Sigmoid colon (tissue), 7 donors: ENCODE results near the gene CFAP100. TPM values are rescaled to one million over a fixed set of nuclear protein-coding genes. Genes with fewer than 3 reads are reported as not detected.

Experiments
- DNase-seq: peaks from one replicate; pipeline ENCODE4 v3.0.0-alpha.2; 2019
- H3K27ac ChIP-seq, 4 donors: fragments of 200-600 bp; sonication (generic); one replicate each; pipeline ENCODE4 v1.5.1; 2016 to 2019; ENCODE audit warnings: mild to moderate bottlenecking in 1 of 4
- H3K27me3 ChIP-seq, 3 donors: fragments of 200-600 bp; sonication (generic); one replicate each; pipeline ENCODE4 v1.5.1; 2019; ENCODE audit warnings: mild to moderate bottlenecking in 1 of 3
- H3K36me3 ChIP-seq, 4 donors: fragments of 200-600 bp; sonication (generic); one replicate each; pipeline ENCODE4 v1.5.1; 2016 to 2019
- H3K4me1 ChIP-seq, 4 donors: fragments of 200-600 bp; sonication (generic); one replicate each; pipeline ENCODE4 v1.5.1; 2017 to 2019
- H3K4me3 ChIP-seq, 4 donors: fragments of 200-600 bp; sonication (generic); one replicate each; pipeline ENCODE4 v1.5.1; 2017 to 2019; ENCODE audit warnings: mild to moderate bottlenecking in 2 of 4, moderate library complexity in 1 of 4
- H3K9me3 ChIP-seq, 4 donors: fragments of 200-600 bp in 3 of 4; sonication (generic) in 3 of 4; one replicate each; pipeline versions ENCODE4 v1.5.1 to v1.6.1; 2013 to 2019
- CTCF ChIP-seq, 4 experiments: fragments of 450-650 bp in 3 of 4; fragments of 200-600 bp in 1 of 4; IDR thresholded peaks; one replicate each; pipeline ENCODE4 v1.5.1; 2016 to 2019; ENCODE audit warnings: antibody characterized with exemption in 4 of 4, mild to moderate bottlenecking in 3 of 4, moderate library complexity in 2 of 4
- EP300 ChIP-seq, 4 donors: sonication (generic); formaldehyde crosslinking; IDR thresholded peaks; one replicate each; pipeline ENCODE4 v1.6.1; 2017; ENCODE audit warnings: antibody characterized with exemption in 4 of 4
- POLR2A ChIP-seq, 2 donors: fragments of 450-650 bp; IDR thresholded peaks; one replicate each; pipeline ENCODE4 v1.6.1; 2016; ENCODE audit warnings: antibody characterized with exemption in 2 of 2, mild to moderate bottlenecking in 2 of 2, moderate library complexity in 2 of 2
- POLR2AphosphoS5 ChIP-seq, 4 donors: sonication (generic); formaldehyde crosslinking; IDR thresholded peaks; one replicate each; pipeline ENCODE4 v1.6.1; 2017; ENCODE audit warnings: antibody characterized with exemption in 4 of 4
- WGBS, 2 donors: extraction: QIAGEN DNeasy Blood & Tissue Kit; methylation state at CpG; one replicate each; pipeline ENCODE4 v1.1.7; 2013; 5-methylcytosine and 5-hydroxymethylcytosine counted together
- intact Hi-C: fragments of 100-400 bp; cut with DNase I; formaldehyde crosslinking; loops from one replicate; pipeline ENCODE4 v1.15.1; 2023
- polyA plus RNA-seq, 3 donors: library from polyadenylated mRNA; stranded (reverse); fragments of 200-250 nt; gene quantifications; one replicate each; pipeline ENCODE4 v1.2.3, GENCODE V29; 2013
- total RNA-seq, 4 donors: library from RNA; depleted of rRNA; stranded (reverse); fragments of >200 nt; gene quantifications; one replicate each; pipeline ENCODE4 v1.1.0, GENCODE V29; 2016
- donor health status: healthy with polysubstance abuse.
- donor health status: Bipolar disorder and iron deficiency.
- donor health status: healthy.

The CFAP100 gene
- total and polyA plus RNA-seq, 7 donors: not detected

- intact Hi-C loops: loop anchor here (1.0 to 2.0 kb wide), 3 partner anchors 32 to 89 kb away; no protein-coding TSS in a partner anchor
- Histone ChIP-seq H3K4me3 (peak overlapping the region; percentile 61 to 97 (median 84)), H3K27me3 (no peaks in the 10 kb centered on the region), H3K27ac (peak overlapping the region; percentile 91 to 96 (median 94)), H3K36me3 (peaks cover 7 to 15% (median 11%) of the 10 kb centered on the region in 4 donors), H3K4me1 (peaks cover 0 to 40% (median 35%) of the 10 kb centered on the region in 4 donors), H3K9me3 (peaks cover 0 to 3% (median 0%) of the 10 kb centered on the region in 4 donors)
- WGBS, 2 donors: 1 to 2% methylated on average over 100 of the region's 100 CpGs
- TF ChIP-seq CTCF (IDR thresholded peaks at IDR 0.05) (no peak), POLR2AphosphoS5 (IDR thresholded peaks at IDR 0.05) (no peak), POLR2A (IDR thresholded peaks at IDR 0.05) (no peak), EP300 (IDR thresholded peaks at IDR 0.05) (no peak)
- peak; percentile 82 for DNase-seq
Observed at GRCh38 chr3:126356373-126357264, 38.1 kb upstream of the CFAP100 start.

- 0 to 1% methylated on average over 86 of the region's 86 CpGs for WGBS, 2 donors
- peak within 1 kb of the TSS; percentile 91 to 96 (median 94) for H3K27ac ChIP-seq
- peaks cover 0 to 3% (median 0%) of the 10 kb centered on the region in 4 donors for H3K9me3 ChIP-seq
- peak in 1 of 4 donors; percentile 21 for TF ChIP-seq EP300 (IDR thresholded peaks at IDR 0.05)
- no peak for TF ChIP-seq CTCF (IDR thresholded peaks at IDR 0.05)
- peak; percentile 89 to 96 (median 92) for TF ChIP-seq POLR2AphosphoS5 (IDR thresholded peaks at IDR 0.05)
- peaks cover 0 to 6% (median 3%) of the 10 kb centered on the region in 4 donors for H3K36me3 ChIP-seq
- DNase-seq: peak; percentile 96
- peak within 1 kb of the TSS; percentile 61 to 97 (median 84) for H3K4me3 ChIP-seq
- H3K4me1 ChIP-seq: peaks cover 0 to 40% (median 35%) of the 10 kb centered on the region in 4 donors
- intact Hi-C loops: loop anchor here (1.0 to 2.0 kb wide), 2 partner anchors 31 to 70 kb away; no protein-coding TSS in a partner anchor
- H3K27me3 ChIP-seq: no peaks in the 10 kb centered on the region
Observed at GRCh38 chr3:126357295-126358037, 37.2 kb upstream of the CFAP100 start, which contains the start of gene KLF15. Gene KLF15 (minus strand): TSS chr3:126357408. CDS start chr3:126352922, 4,486 bp downstream.

GRCh38 chr3:126358038-126358815 lies 36.5 kb upstream of the CFAP100 start:
- H3K4me3 ChIP-seq: peak overlapping the region; percentile 39 to 97 (median 84)

More at GRCh38 chr3:126358038-126358815, 36.5 kb upstream of the CFAP100 start:
- no peaks in the 10 kb centered on the region for H3K27me3 ChIP-seq
- H3K9me3 ChIP-seq: peaks cover 0 to 3% (median 0%) of the 10 kb centered on the region in 4 donors
- no peaks in the 10 kb centered on the region for H3K36me3 ChIP-seq
- WGBS, 2 donors: 10 to 11% methylated on average over 11 of the region's 11 CpGs
- peak; percentile 81 for DNase-seq
- peaks cover 0 to 40% (median 33%) of the 10 kb centered on the region in 4 donors for H3K4me1 ChIP-seq
- H3K27ac ChIP-seq: peak overlapping the region; percentile 80 to 96 (median 91)
- intact Hi-C loops: no loop called here
- TF ChIP-seq EP300 (IDR thresholded peaks at IDR 0.05): no peak
- no peak for TF ChIP-seq POLR2A (IDR thresholded peaks at IDR 0.05)
- TF ChIP-seq CTCF (IDR thresholded peaks at IDR 0.05): no peak
- TF ChIP-seq POLR2AphosphoS5 (IDR thresholded peaks at IDR 0.05): no peak
